Activated CD8-positive, alpha-beta memory T cell treated with anti-CD3 and anti-CD28 coated beads for 4 hours (primary cell): ENCODE results near the gene CCDC149.

Experiments used
- DNase-seq, 2 donors: peaks; one replicate each; pipeline ENCODE4 v3.0.0-alpha.2; 2020; ENCODE audit warnings: low read depth in 2 of 2

CCDC149 gene

DNA sequence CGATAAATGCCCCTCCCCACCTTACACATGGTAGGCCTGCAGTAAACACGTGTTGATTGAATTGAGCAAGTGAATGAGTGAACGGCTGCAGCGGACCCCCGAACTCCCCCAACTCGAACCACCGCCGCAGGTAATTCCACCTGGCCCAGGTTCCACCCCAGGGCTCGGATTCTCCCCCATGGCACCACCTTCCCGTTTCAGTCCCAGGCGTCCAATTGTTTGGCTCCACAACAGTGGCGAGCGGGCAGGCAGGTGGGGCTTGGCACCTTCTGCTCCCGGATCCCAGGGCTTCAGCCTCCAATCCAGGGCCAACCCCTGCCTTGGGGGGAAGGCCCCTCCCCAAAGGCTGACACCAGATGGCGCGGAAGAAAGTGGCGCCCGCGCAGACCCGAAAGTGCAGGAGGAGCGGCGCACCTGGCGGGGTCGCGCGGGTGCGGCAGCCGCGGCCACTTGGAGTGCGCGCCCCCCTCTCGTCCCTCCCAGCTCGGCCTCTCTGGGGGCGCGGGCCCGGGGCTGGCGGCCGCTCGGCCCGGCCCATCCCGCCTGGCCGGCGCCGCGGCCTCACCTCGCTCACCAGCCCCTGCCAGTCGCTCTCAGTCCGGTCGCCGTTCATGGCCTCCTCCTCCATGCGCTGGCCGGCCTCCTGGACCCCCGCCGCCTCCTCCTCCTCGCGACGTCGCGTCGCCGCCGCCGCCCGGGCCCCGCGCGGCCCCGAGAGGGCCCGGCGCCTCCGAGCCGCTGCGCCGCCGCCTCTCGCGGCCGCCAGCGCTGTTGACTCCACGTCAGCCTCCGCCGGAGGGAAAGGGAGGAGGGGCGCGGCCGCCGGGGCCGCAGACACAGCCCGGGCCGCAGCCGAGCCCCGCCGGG is at the start of gene CCDC149:
Gene CCDC149, minus strand, starts transcription at position 791 of the 867 bp plus-strand sequence. Its CDS starts 178 bp downstream, at position 613.
- DNase-seq: no peak

DNA sequence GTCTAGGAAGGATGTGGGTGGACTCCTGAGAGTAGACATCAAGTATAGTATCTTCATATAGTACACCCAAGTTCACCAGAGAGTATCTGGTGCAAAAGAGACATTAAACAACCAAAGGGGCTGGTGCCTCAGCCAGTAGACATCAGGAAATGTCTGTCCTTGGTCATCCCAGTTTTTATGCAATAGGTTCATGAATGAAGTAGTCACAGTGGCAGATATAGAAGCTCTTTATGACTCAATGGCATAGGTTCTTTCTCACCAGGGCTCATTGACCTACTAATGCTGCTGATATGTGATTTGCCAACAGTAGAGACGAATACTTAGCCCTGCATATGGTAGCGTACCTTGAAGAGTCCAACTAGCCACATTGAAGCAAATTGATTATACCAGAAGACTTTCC is 45.0 kb upstream of the CCDC149 start:
- DNase-seq: no peak

DNA sequence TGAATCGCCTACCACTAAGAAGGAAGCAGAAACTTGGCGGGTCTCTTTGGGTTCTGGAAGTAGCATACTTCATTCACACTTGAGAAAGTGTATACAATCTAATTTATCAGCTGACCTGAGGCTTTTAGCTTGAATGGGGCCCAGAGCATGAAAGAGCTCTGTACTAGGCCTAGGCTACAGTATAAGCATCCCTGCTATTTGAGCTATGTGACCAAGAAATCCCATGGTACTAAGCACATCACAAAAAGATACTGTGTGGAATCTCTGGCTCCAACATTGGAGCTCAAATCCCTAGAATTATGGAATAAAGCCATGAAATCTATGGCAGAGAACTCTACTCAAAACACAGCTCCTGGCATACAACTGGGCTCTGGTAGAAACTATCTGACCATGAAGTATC is 43.9 kb upstream of the CCDC149 start:
- DNase-seq: no peak

DNA sequence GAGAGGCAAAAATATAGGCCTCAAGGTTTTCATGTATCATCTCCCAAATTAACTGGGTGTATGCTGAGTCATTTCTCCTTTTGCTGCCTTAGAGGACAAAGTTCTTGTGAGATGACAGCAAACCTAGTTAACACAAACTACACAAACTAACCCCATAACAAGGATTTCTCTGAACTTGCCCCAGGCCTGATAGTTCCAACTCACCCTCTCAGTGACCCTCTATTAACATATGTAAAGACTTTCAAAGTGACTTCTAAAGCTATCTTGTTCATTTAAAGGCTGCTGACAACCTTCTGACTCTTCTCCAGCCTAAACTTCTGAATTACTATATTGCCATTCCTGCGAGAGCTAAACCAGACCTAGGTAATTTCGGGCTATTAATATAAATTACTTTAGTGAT is 43.2 kb upstream of the CCDC149 start:
- DNase-seq: no peak

DNA sequence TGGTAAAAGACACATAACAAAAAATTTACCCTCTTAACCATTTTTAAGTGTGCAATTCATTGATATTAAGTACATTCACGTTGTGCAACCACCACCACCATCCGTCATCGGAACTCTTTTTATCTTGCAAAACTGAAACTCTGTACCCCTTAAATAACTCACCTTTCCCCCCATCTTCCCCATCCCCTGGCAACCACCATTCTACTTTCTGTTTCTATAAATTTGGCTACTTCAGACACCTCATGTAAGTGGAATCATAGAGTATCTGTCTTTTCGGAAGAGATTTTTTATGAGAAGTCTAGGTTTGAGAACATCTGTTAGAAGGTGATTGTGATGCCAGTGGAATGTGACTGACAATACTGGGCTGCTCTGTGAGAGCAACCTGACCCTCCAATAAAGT is 39.8 kb upstream of the CCDC149 start:
- DNase-seq: no peak

DNA sequence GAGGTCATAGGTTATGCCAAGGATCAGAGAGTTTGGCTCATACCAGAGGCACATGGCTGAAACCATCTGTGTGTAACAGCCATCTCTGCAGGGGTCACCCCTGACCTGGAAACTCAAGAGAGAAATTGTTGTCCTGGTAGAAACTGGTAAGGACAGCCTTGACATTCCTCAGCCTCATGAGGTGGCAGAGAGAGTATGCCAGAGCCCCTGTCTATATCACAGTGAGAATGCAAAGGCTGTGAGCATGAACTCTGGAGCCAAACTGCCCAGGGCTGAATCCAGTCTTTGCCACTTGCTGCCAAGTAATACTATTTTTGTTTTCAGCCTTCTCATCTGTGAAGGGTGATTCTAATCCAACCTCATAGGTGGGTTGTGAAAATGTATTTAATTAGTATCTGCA is 37.1 kb upstream of the CCDC149 start:
- no peak for DNase-seq

DNA sequence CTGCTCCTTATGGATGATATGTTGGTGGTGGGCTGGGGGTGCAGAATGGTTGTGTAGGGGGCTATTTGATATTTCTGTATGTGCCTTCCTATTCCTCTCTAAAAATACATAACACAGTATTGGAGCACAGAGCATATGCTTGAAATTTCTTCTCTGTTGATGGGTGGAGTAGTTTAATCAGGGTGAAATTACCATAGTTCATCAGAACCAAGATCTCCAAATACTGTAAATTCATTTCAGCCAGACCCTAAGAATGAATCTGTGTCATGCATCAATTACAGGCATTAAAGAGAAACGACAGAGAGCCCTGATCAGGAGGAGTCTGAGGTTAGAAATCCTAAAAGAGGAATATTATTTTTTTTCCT is 25.1 kb upstream of the CCDC149 start:
- no peak for DNase-seq

DNA sequence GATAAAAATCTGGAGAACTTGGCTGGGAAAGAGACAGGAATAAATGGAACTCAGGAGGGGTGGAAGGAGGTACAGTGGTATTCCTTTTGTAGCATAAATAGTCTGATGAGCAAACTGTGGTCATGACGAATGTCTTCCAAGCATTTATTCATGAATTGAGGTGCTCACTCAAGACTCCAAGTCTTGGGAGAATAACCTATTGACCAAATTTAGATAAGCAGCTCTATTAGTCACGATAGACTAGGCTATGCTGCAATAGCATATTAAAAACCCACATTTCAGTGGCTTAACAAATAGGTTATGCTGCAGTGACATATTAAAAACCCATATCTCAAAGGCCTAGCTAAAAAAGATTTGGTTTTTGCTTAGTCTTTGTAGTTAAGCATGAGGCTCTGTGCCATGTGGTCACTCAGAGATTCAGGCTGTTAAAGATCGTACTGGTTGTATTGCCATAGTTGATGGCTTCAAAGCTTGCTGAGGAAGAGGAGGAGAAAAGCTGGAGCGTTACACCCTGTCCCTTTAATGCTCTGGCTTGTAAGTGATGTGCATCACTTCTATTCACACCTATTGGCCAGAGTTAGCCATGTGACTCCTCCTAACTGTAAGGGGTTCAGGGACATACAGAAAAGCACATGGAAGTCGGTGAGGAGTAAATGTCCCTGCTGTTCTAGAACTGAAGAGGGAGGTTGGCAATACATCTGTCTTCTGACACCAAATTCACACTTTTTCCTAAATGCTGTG is 24.5 kb upstream of the CCDC149 start:
- no peak for DNase-seq

DNA sequence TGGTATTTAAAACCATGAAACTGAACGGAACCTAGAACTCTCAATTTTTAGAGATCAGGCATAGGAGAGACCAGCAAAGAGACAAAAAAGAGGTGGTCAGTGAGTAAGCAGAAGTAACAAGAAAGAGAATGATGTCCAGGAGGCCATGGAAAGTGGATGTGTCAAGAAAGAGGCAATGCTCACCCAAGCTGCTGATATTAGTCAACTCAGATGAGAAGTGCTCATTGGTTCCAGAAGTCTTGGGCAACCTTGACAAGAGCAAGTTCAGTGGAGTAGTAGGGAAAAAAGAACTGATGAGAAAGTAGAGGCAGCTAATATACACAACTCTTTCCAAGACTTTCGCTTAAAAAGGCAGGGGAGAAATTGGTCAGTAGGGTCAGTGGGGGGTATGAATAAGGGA is 23.0 kb upstream of the CCDC149 start:
- no peak for DNase-seq

DNA sequence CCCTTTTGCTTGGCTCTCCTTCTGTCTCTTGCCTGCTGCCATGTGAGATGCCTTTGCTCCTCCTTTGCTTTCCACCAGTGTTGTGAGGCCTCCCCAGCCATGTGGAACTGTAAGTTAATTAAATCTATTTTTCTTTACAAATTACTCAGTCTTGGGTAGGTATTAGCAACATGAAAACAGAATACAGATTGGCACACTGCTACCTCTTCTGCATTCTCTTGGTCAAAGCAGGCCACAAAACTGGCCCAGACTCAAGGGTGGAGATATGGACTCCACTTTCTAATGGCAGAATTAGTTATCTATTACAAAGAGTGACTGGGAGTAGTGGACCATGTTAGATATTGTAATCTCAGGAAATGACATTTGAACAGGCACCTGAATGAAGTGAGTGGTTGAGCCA is 21.5 kb upstream of the CCDC149 start:
- no peak for DNase-seq

DNA sequence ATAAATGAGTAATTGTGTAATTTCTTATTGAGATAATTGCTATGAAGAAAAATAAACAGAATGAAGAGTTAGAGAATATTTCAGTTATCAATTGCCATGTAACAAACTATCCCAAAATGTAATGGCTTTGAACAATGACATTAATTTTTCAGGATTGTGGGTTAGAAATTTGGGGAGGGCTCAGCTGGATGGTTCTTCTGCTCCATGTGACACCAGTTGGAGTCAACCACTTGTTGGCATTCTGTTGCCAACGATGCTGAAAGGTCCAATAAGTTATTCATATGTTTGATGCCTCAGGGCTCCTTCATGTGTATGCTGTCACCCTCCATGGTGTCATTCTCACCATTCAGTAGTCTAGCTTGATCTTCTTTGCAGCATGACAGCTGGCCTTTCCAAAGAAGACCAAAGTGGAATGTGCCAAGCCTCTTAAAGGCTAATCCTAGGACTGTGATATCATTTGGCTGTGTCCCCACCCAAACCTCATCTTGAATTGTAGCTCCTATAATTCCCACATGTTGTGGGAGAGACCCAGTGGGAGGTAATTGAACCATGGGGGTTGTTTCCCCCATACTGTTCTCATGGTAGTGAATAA is 20.9 kb upstream of the CCDC149 start:
- DNase-seq: no peak

DNA sequence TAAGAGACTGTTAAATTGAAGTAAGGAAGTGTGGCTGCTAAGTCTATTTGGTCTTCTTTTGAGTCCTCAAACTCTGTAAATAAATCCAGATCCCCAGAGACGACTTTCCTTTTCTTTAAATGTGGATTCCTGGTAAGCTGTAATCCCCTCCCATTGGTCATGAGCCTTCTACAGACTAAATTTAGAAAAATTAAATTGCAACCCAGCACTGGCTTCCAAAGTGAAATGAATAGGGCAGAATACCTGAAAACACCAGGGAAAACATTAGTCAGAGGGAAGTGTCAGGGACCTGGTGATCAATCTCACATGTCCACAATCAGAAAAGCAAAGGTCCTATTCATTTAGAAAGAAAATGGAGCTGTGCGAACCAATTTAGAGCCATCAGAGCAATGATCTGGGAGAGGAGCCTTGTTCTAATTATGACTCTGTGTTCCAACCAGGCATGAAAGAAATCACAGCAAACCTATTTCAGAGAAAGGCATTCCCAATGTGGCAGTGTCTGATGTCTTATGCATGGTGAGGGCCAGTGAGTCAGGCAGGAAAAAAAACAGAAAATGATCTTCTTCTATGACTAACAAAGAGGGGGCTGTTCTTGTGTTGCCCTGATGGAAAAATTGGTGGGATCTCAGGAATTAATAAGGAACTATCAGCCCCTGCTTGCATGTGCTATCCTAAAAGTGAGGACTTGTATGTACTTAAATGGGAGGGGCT is 19.8 kb upstream of the CCDC149 start:
- no peak for DNase-seq

DNA sequence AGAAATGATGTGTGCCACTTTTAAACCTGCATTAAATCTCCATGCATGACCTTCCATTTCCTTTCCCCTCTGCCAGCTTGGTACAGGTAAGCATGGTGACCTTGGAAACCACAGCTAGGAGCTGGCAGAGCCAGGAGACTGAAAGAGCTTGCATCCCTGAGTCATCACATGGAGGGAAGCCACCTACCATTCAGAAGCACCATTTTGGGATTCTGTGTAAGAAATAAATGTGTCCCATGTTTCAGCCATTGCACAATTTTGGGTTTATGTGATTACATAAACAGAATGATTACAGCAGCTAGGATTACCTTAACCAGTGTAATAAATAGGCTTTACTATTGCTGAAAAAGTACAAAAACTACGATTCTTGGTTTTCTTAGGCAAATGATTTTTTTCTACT is 17.3 kb upstream of the CCDC149 start:
- no peak for DNase-seq

DNA sequence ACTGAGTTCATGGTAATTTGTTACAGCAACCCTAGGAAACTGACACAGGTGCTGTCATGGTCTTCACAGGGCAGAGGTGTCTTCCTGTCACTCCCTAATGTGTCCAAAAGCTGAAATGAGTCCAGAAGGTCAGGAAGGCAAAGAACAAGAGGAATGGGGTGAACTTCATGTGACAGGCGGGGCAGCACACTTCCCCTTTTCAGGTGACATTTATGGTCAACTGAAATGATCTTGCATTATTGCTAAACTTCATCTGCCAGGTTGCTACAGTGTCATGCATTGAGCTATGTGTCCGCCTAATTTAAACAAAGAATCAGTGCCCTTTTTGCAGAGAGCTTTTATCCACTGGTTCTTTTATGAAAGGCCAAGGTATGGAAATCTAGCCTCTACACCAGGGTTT is 15.9 kb upstream of the CCDC149 start:
- DNase-seq: no peak

DNA sequence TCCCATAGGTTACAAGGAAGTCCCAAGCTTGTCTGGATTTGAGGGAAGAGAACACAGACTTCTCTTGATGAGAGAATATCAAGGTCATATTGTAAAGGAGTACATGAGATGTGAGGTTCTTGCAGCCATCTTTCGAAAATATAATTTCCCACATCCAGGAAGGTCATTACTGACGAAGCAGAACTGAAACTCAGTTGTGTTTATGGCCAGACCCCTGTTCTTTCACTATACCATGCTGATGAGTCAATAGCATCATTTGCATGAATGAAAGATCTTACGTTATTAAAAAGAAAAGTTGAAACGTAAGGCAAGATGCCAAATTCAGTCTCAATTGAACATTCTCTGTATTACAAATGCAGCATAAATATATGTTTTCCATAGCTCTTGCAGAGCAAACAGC is 14.2 kb upstream of the CCDC149 start:
- DNase-seq: no peak

DNA sequence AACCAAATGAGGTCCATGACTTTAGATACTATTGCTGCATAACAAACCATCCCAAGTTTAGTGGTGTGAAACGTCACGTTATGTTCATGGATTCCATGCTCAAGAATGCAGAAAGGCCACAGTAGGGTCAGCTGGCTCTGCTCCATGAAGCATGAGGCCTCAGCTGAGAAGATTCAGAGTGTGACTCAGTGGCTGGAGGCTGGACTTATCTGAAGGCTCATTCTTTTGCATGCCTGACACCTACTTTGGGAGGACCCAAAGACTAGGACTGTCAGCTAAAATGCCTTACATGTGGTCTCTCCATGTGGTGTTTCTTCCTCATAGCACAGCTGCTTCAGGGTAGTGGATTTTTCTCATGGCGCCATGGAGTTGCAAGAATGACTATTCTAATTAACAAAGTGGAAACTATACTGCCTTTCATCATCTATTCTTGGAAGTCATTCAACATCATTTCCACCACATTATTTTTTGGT is 11.5 kb upstream of the CCDC149 start:
- DNase-seq: no peak

DNA sequence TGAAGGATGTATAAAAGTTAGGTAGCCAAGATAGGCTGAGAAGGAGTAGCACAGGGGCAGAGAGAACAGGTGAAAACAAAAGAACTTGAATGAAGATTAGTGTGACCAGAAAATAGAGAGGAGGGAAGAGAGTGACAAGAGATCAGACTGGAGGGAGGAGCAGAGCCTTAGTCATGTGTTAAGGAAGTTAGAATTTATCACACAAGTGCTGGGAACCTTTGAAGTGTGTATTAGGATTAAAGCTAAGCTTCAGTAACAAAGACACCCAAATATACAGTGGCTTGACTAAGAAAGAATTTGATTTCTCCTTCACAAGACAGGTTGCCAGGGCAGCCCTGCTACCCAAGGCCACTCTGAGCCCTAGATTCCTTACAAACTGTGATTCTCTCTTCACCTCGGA is 10.7 kb upstream of the CCDC149 start:
- no peak for DNase-seq

DNA sequence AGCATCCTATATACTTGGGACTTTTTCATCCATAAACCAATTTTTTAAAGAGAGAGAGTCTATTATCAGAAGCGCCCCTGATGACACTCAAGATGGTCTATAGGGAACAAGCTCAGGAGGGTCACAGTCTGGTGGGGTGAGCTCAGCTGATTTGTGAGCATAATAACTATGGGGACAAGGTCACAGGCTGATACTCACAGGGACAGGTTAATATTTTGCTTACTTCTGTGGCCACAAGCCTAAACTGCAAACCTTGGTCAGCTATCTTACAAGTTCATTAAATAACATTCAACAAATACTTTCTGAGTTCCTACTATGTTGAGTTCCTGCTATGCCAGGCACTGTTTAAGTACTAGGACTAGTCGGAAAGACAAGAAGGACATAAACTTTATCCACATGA is 10.2 kb upstream of the CCDC149 start:
- DNase-seq: no peak

DNA sequence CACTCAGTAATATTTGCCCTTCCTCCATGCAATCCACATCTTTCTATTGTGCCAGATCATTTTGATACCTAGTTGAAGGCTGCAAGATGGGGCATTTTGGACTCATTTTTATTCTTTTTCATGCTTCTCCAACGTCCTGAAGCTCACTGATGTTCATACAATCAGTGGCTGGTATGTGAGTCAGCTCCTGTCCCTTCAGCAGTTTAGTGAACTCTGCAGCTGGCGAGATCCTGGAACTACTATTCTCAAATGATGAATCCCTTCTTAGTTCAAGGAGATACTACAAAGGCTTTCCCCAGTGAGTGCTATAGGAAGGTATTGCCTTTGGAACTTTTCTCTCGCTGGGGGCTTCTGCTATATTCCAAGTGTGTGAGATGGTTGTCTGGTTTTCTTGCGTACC is 9.6 kb upstream of the CCDC149 start:
- DNase-seq: no peak

DNA sequence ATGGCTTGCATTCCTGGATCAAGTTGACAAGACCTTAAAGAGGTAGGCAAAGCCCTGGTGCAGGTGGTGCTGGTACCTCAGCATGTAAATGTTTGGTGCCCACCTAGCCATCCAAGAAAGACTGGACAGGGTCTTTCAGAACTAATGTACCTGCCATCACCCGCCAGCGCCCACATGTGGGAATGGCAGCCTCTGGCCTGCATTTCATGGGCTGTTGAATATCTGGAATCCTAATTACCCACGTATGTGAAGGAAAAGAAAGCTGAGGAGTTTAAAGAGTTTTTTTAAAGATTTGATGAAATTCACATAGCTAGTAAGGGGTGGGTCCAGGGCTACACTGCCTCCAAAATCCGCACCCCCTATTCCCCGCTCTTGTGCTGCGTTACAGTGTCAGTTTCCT is 8.6 kb upstream of the CCDC149 start:
- DNase-seq: no peak

DNA sequence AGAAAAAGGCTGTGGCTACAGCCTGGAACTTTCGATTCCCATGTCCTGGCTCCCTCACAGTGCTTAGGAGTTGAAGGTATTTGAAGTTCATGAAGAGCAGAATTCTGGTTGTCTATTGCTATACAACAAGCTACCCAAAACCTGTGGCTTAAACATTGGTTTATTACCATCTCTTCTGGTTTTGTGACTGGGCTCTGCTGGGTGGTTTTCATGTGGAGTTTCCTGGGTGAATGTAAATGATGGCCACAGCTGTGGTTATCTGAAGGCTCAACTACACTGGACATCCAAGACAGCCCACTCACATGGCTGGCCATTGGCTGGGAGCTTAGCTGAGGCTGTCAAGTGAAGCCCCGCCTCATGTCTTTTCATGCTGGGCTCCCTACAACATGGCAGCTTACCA is 7.2 kb upstream of the CCDC149 start:
- DNase-seq: no peak
